ENCODE measurements around the gene TAMALIN. TPM values are rescaled to one million over a fixed set of nuclear protein-coding genes. Genes with fewer than 3 reads are reported as not detected.
A peak's percentile ranks its signal among the peaks of the same experiment; 100 is the strongest.

Gene TAMALIN
- total RNA-seq, 4 donors from 2014 or later = 19.0 to 67.9 (median 29.5) TPM

DNA sequence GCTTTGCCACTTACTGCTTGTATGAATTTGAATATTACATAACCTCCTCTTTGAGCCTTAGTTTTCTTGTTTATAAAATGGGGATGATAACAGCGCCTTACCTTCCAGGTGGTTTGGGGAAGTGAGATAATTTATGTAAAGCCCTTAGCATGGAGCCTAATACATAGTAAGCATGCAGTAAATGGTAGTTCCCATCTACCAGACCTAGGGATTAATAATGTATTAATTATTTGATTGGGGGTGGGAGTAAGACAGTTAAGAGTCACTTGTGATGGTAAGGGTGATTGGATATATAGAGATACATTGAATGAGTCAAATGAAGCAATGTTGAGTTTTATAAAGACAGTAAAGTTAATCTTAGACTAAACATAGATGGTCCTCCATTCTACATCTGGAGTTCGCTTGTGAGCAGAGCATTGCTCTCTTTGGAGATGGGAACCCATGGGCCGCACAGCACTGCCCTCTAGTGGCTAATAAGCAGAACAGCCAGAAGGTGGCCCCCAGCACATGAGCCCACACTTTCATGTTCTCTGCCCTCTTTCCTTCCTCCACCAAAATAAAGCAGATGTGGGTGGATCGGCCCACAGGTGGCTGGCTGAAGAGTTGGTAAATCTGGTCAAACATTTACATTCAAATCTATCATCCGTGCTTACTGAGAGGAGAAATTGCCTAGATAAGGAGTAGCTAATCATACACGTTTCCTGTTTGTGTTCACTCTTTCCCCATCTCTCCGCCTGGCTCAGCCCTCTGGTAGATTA lies 26.5 kb upstream of the TAMALIN start:
- peak; percentile 73 for ATAC-seq (ENCODE audit: low FRiP score)
- no peak for DNase-seq (ENCODE audit: low spot score)
- TF ChIP-seq, protein P1, sequence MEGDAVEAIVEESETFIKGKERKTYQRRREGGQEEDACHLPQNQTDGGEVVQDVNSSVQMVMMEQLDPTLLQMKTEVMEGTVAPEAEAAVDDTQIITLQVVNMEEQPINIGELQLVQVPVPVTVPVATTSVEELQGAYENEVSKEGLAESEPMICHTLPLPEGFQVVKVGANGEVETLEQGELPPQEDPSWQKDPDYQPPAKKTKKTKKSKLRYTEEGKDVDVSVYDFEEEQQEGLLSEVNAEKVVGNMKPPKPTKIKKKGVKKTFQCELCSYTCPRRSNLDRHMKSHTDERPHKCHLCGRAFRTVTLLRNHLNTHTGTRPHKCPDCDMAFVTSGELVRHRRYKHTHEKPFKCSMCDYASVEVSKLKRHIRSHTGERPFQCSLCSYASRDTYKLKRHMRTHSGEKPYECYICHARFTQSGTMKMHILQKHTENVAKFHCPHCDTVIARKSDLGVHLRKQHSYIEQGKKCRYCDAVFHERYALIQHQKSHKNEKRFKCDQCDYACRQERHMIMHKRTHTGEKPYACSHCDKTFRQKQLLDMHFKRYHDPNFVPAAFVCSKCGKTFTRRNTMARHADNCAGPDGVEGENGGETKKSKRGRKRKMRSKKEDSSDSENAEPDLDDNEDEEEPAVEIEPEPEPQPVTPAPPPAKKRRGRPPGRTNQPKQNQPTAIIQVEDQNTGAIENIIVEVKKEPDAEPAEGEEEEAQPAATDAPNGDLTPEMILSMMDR (IDR thresholded peaks at IDR 0.05) = peak in 2 of 3 donors; percentile 5 to 87

DNA sequence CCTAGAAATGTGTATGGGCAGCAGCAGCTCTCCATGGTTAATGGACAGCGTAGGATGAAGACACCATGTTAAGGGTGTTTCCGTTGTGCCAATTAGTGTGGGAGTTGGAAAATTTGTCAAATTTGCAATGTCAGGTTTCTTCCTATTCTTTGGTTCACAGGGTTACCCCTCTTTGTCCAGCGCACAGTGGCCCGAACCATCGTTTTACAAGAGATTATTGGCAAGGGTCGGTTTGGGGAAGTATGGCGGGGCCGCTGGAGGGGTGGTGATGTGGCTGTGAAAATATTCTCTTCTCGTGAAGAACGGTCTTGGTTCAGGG lies 26.0 kb upstream of the TAMALIN start:
- TF ChIP-seq, protein P1 (IDR thresholded peaks at IDR 0.05) = no peak
- DNase-seq (ENCODE audit: low spot score) (no peak), ATAC-seq (ENCODE audit: low FRiP score) (no peak)

DNA sequence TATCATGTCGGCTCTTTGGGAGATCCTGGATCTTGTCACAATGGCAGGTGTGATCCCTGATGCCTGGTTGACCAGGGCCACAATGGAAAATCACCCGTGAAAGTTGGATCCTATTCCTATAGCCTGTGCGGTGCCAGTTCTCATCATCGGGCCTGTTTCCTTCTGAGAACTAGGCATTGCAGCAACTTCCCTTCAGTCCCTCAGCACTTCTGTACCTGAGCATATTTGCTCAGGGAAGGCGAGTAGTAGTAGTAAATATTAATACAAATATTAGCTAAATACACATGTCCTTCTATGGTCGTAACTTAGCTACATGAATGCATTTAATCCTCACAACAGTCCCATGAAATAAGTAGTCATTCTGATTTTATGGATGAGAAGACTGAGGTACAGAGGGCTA lies 22.1 kb upstream of the TAMALIN start:
- no peak for DNase-seq (ENCODE audit: low spot score)
- no peak for ATAC-seq (ENCODE audit: low FRiP score)
- TF ChIP-seq, protein P1 (IDR thresholded peaks at IDR 0.05) = no peak

DNA sequence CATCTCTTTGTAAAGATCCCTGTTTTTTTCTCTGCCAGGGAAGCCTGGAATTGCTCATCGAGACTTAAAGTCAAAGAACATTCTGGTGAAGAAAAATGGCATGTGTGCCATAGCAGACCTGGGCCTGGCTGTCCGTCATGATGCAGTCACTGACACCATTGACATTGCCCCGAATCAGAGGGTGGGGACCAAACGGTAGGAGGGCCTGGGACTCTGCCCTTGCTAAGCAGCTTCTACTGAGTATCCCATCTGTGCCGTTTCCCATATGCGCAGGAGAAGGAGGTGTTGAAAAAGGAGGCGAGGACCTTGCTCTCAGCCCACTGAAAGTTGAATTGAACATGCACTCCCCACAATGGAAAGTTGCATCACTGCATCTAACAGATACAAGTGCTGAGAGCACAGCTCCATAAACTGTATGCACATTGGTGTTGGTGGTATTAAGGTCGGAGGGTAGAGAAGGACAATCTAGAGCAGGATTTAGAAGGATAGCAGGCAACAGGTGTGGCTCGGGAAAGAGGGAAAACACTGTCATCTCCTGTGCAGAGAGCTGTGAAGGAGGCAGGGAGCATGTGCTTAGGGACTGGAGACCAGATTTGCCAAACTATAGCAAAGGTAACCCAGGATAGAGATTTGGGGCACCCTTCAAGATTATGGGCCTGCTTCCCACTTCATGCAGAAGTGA lies 21.5 kb upstream of the TAMALIN start:
- no peak for DNase-seq (ENCODE audit: low spot score)
- TF ChIP-seq, protein P1 (IDR thresholded peaks at IDR 0.05) = no peak
- no peak for ATAC-seq (ENCODE audit: low FRiP score)

DNA sequence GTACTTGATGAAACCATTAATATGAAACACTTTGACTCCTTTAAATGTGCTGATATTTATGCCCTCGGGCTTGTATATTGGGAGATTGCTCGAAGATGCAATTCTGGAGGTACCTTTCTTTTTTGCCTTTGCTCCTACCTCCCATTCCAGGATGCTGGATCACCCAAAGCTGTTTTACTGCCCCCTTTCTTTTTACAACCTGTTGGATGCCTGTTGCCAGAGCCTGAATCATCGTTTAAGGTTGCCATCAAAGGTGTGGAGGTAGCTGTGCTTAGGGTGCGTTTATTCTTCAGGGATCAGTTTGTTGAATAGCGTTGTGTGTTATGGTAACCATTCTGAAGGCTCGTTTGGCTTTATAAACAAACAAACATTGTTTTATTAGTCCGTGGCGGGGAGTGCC lies 19.9 kb upstream of the TAMALIN start:
- TF ChIP-seq, protein P1 (IDR thresholded peaks at IDR 0.05) = no peak
- ATAC-seq (ENCODE audit: low FRiP score) = no peak
- no peak for DNase-seq (ENCODE audit: low spot score)

DNA sequence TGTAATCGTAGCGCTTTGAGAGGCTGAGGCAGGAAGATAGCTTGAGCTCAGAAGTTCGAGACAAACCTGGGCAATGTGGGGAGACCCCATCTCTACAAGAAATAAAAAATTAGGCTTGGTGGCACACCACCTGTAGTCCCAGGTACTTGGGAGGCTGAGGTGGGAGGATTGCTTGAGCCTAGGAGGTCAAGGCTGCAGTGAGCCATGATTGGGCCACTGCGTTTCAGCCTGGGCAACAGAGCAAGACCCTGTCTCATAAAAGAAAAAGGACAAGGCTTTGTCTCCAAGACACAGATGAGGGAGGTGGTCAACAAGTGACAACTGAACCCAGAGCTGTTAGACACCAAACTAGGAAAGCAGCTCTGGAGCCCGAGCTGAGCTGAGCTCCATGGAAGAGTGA lies 14.5 kb upstream of the TAMALIN start:
- ATAC-seq (ENCODE audit: low FRiP score) (no peak), DNase-seq (ENCODE audit: low spot score) (no peak)
- TF ChIP-seq, protein P1 (IDR thresholded peaks at IDR 0.05) = no peak

DNA sequence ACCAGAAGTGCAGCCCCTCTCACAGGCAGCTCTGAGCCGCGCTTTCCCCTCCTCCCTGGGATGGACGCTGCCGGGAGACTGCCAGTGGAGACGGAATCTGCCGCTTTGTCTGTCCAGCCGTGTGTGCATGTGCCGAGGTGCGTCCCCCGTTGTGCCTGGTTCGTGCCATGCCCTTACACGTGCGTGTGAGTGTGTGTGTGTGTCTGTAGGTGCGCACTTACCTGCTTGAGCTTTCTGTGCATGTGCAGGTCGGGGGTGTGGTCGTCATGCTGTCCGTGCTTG lies 12.3 kb upstream of the TAMALIN start:
- no peak for DNase-seq (ENCODE audit: low spot score)
- no peak for ATAC-seq (ENCODE audit: low FRiP score)
- TF ChIP-seq, protein P1 (IDR thresholded peaks at IDR 0.05) = no peak
